NCI-H82 treated with DMSO at 0.1 percent for 48 hours (cell line): ENCODE measurements around the gene PYDC1.
"Not testable (repeated sequence)": the region's sequence is repeated elsewhere in the genome, so short reads cannot be mapped to it uniquely, and the experiment has no call there.

Source experiments
- DNase-seq: peaks from one replicate; lab custom pipeline; 2025; ENCODE audit not compliant: unreplicated experiment; lab: John Stamatoyannopoulos, UW

Gene PYDC1

DNA sequence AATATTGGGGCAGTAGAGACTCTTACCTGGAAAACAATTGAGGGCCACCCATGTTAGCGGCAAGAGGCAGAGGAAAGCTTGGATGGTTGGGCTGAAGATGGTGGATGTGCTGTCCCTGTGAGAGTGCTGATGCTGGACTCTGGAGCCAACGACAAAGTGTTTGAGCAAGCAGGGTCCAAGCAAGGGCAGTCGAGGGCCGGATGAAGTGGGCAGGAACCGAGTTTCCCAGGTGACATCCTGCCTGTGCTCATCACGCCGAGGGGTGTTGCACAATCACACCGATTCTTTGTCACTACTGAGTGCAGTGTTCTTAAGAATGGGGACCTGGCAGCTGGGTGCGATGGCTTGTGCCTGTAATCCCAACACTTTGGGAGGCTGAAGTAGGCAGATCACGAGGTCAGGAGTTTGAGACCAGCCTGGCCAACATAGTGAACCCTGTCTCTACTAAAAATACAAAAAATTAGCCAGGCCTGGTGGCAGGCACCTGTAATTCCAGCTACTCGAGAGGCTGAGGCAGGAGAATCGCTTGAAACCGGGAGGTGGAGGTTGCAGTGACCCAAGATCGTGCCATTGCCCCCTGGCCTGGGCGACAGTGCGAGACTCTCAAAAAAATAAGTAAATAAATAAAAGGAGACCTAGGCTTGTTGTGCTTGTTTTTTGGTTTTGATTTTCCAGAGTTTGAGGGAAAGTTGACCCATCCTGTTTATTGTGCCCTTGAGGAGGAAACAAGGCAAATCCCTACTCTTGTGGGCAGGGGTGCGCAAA lies 20.4 kb downstream of the PYDC1 start:
- DNase-seq, result no peak

DNA sequence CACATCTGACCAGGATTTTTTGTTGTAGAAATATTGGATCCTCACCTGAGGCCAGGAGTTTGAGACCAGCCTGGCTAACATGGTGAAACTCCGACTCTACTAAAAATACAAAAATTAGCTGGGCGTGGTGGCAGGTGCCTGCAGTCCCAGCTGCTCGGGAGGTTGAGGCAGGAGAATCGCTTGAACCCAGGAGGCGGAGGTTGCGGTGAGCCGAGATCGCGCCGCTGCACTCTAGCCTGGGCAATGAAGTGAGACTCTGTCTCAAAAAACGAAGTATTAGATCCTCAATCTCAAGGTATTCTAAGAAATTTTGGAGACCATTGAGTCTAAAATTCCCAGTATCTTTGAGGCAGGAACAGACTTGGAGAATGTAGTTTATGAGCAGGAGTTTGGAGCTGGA lies 21.1 kb downstream of the PYDC1 start:
- not testable (repeated sequence) for DNase-seq

DNA sequence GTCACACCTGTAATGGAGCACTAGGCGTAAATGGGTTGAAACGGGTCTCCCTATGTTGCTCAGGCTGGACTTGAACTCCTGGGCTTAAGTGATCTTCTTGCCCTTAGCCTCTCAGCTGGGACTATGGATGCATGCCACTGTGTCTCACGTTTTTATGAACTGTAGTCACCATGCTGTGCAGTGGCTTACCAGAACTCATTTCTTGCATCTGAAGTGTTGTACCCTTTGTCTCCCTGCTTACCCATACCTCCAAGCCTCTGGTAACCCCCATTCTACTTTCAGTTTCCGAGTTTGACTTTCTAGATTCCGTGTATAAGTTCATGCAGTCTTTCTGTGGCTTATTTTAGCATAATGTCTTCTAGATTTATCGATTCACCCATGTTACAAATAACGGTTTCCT lies 22.0 kb downstream of the PYDC1 start:
- no peak for DNase-seq

DNA sequence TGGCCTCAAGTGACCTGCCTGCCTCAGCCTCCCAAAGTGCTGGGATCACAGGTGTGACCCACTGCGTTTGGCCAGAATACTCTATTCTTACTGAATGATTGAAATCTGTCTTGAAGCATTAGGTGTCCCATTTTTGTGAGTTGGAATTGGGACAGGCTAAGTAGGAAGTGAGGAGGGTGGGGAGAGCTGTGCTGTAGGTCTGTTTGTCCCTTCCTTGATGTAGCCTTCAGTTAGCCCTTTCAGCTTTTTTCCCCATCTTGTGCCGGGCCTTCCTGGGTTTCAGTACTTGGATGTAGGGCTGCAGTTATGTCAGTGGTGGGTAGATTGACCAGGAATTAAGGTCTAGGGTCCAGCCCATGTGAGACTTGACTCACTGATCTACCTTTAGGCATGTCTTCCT lies 23.1 kb downstream of the PYDC1 start:
- DNase-seq, result no peak

DNA sequence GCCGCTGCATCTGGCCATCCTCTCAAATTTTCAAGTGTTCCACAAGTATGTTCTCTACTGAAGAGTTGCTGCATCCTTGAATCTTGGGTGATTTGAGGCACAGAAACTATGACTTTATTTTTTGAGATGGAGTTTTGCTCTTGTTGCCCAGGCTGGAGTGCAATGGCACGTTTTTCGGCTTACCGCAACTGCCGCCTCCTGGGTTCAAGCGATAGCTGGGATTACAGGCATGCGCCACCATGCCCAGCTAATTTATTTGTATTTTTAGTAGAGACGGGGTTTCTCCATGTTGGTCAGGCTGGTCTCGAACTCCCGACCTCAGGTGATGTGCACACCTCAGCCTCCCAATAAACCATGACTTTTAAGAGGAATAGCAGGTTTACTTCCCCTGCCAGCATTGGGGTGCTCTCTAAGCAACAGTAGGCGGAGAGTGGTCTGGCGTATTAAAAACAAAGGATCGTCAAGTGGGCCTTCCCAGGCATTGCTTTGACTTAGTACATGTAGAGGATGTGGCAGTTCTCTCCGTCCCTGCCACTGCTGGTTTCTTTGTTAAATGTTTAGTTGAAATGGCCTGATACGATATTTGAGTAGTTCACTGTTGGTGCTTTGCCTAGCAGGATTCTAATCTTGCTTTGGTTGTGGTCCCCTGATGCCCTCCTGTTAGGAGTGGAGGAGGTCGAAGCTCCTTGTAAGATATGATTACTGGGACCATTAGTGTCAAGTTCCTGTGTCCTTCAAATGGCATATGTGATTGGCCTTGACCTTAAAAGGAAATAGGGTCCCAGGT lies 23.9 kb downstream of the PYDC1 start:
- DNase-seq, result no peak

DNA sequence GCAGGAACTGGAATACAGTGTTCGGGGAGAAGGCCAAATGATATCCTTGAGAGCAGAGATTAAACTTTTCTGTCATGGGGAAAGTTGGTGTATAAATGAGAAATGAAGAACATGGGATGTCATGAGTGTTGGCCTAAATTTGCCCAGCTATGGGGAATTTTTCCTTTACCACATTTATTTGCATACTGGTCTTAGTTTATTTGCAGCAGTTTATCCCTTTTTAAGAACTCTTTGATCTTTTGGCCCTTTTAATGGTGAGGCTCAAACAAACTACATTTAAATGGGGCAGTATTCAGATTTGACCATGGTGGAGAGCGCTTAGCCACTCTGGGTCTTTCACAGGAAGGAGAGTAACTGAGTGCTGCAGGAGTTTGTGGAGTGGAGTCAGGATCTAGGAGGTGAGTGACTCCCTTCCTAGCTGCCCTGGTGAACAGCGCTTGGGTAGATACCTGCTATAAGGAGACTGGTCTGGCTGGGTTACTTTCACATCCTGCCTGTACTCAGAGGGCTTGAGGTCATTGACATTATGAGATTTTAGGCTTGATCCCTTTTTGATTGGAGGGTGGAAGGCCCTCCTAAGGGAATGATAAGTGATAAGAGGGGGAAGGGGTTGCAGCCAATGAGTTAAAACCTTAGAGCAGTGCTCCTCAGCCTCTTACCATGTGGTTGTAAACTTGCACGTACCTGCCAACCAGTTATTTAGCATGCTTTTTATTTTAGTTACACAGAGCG lies 25.1 kb downstream of the PYDC1 start:
- no peak for DNase-seq

DNA sequence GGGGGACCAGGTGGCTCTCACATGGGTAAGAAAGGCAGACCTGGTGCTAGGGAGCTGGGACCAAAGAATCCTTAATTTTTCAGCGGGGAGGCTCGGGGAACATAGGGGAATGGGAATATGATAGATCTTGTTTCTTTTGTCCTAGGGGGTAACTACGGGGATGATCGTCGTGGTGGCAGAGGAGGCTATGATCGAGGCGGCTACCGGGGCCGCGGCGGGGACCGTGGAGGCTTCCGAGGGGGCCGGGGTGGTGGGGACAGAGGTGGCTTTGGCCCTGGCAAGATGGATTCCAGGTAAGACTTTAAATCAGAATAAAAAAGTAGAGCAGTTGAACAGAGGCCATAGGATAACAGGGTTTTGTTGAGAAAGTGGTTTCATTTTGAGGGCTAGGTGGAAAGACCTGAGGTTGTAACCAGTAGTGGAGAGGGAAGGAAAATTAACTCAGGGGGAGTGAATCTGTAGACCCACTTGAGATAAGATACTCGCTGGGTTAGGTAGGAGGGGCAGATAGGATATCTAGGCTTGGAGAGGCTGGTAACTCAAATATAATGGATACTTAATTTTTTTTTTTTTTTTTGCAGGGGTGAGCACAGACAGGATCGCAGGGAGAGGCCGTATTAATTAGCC lies 26.0 kb downstream of the PYDC1 start:
- no peak for DNase-seq

DNA sequence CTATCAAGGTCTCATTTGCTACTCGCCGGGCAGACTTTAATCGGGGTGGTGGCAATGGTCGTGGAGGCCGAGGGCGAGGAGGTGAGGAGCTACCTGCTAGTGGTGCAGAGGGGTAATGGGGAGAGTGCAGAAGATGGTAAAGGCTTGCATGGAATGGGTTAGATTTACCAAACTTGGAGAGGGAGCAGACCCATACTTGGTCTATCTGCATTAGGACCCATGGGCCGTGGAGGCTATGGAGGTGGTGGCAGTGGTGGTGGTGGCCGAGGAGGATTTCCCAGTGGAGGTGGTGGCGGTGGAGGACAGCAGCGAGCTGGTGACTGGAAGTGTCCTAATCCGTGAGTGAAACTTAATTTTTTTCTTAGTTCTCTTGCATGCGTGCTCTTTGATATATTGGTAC lies 26.9 kb downstream of the PYDC1 start:
- no peak for DNase-seq

DNA sequence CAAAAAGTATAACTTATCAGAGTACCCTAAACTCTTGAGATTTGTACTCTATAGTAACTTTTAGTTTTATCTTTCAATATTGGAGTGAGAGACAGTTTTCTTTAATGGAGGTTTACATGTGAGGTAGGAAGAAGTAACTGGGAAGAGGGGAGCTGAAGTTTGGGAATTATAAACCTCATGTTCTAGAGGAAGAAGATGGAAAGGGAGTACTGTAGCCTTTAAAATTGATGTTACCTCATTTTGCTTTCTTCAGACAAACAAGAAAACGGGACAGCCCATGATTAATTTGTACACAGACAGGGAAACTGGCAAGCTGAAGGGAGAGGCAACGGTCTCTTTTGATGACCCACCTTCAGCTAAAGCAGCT lies 27.5 kb downstream of the PYDC1 start:
- no peak for DNase-seq

DNA sequence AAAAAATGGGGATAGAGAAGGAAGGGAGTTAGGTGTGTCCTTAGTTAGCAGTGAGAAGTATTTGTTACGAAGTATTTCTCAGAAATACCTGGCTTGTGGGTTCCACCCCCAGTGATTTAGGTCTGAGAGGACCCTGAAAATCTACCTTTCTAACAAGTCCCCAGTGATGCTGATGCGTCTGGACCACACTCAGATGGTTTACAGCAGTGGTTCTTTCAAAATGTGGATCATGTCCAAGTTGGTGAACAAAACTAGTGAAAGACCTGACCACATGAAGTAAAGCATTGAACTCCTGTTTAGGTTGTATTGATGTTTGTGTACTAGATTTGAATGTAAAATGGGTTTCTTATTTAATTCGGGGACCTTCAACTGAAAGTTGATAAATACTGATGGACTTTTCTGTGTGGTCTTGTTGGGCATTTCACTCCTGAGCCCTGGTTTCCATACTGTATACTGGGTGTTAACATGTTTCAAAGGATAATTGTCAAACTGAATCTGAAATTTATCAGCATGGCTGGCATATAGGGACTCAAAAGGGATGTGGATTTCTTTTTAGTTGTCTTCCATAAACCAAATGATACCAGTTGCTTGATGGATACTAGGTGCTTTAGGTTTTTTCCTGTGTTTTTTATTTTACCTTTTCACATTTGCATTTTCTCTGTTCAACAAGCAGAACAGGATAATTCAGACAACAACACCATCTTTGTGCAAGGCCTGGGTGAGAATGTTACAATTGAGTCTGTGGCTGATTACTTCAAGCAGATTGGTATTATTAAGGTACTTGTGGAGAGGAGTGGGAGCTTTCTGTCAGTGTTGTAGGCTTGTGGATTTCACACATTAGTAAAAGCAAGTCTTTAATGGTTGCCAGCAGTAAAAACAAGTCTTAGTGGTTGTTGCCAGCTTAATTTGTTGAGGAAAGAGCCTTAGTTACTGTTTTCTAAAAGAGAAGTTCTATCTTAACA lies 28.2 kb downstream of the PYDC1 start:
- no peak for DNase-seq

DNA sequence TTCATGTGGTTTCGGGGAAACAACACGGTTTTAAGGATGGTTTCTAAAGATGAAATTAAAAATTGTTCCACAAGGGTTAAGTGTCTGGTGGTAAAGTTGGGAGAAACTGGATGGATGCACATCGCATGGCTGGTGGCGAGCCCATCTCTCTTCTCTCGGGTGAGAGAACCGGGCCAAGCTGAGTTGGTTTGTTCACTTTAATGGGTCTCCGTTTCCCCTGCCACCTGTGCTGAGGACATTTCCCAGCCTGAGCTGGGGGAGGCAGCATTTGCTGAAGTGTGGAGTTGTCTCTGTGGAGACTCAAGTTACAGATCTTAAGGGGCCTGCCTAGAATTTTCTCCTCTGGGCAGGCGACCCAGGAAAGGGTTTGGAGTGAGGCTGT lies 29.1 kb downstream of the PYDC1 start:
- no peak for DNase-seq

DNA sequence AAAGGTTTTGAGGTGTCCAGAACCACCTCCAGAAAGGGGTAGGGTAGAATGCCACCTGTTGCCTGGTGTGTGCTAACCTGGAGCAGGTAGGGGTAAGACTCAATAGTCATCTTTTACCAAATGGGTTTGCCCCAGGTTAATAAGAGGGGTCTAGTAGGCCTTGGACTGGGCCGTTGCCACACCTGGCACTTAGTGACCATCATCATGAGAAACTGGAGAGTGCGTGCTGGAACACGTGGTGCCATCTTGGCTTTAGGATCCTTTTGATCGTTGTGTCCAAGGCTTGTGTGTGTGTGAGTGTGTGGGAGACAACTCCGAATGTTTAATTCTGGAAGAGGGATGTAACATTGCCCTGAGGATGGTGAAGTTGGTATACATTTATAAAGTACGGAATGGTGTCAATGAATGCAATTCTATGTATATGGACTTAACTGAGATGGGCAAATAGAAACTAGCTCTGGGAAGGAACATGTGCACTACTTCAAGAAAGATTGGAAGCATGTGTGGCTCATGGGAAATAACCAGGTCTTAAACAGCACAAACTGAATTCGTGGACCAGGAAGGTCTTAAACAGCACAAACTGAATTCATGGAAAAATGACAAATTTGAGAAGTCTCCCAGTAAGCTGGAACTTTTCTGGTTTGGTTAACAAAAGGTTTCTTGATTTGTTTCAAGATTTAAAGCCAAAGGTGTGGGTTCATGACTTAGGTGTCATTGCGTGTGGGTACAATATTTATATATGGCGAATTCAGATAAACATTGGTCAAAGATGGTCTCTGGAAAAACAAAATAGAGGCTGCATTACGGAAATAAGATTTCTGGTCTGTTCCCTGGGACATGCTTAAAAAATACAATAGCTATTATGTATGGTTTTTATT lies 29.8 kb downstream of the PYDC1 start:
- no peak for DNase-seq

DNA sequence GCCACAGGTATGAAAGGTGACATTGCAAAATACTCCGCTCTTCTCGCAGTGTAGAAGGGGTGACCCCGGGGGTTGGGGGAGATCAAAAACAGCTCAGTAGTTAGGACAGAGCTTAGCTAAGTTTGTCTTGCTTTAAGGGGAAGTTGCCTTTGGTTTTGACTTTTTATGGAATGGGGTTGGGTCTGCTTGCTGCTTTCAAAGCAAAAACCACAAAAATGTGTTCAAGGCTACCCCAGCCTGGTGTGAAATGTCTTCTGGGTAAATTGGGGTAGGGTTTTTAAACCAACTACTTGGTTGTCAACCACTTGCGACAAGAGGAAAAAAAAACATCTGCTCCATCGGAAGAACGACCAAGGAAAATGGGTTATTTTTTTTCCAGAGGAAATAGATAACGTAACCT lies 30.8 kb downstream of the PYDC1 start:
- DNase-seq, result no peak

DNA sequence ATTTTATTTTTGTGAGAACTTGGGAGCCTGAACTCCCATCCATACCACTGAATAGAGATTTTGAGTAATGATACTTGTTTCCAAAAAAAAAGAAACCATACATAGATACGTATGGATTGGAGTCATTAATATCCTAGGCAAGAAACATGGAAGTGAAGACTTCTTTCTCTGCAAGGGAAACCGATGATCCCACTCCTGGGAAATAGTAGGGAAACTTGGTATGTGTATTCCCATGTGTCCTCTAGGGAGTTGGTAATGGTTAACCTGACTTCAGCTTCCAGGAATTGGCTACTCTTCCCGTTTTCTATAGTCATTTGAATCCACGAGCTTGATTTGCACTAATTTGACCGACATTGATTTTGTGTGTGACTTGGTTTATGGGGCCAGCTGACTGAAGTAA lies 31.6 kb downstream of the PYDC1 start:
- no peak for DNase-seq

DNA sequence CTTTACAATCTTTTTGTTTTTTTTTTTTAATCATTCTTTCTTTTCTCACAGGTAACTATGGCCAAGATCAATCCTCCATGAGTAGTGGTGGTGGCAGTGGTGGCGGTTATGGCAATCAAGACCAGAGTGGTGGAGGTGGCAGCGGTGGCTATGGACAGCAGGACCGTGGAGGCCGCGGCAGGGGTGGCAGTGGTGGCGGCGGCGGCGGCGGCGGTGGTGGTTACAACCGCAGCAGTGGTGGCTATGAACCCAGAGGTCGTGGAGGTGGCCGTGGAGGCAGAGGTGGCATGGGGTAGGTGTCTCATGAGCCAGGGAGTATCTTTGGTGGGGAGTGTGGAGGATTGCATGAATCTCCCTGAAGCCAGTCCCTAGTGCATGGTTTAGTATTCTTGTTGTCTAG lies 32.0 kb downstream of the PYDC1 start:
- DNase-seq, result no peak

DNA sequence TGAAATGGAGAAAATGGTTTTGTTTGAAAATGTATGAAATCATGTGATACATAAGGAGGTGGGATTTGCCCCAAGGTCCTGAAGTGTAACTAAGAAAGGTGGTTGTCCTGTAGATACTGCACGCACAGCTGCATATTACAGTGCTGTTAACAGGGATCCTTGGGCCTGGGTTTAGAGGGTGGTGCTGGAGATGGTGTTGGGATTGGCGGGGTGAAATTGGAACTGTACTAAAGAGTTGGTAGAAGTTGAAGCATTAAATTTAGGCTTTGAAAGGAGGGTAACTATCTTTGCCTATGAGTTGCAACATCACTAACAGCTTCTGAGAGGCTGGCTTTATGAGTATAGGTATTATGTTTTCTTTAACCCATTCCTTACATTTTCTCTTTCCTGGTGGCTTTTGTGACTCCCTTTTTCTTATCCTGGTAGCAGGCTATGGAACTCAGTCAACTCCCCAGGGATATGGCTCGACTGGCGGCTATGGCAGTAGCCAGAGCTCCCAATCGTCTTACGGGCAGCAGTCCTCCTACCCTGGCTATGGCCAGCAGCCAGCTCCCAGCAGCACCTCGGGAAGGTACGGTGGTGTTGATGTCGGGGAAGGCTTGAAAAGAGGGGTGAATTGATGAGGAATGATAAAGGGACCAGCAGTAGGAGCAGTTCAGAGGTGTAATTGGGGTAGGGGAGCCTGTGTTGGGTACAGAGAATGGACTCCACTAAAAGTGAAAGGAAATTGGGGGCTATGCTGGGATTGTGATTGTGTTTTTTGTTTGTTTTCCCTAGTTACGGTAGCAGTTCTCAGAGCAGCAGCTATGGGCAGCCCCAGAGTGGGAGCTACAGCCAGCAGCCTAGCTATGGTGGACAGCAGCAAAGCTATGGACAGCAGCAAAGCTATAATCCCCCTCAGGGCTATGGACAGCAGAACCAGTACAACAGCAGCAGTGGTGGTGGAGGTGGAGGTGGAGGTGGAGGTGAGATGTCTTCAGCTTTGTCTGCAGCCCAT lies 33.2 kb downstream of the PYDC1 start:
- DNase-seq, result no peak

DNA sequence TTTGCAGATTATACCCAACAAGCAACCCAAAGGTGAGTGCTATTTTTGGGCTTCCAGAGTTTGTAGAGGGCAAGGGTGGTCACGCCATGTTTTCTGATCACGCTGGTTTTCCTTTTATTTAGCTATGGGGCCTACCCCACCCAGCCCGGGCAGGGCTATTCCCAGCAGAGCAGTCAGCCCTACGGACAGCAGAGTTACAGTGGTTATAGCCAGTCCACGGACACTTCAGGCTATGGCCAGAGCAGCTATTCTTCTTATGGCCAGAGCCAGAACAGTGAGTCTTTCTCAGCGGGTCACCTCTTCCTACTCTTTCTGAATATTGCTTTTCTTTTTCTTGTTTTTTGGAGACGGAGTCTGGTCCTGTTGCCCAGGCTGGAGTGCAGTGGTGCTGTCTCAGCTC lies 34.5 kb downstream of the PYDC1 start:
- DNase-seq, result no peak

DNA sequence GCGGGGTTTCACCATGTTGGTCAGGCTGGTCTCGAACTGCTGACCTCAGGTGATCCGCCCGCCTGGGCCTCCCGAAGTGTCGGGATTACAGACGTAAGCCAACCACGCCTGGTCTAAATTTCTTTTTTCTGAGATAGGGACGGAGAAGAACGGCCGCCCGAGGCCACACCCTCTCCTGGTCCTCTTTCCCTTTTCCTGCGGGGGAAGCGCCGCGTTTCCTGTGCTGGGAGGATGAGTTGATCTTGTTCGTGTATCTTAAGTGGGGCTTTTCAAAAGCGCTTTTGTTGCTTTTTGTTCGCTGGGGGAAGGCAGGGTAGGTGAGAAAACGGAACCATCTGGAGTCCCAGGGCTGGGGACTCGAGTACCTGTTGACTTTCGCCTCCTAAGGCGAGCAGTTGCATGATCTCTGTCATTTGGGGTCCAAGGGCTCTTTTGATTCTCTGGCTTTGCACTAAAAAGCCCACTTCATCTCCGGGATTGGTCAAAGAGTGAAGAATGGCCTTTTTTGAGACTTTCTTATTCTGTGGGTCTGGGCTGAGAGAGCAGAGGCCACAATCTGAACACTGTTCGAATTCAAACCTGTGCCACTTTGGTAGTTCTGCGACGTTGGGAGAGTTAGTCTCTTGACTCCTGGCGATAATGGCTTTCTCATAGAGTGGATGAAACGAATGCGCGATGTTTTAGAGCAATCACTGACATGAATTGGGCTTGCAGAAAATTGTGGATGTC lies 35.7 kb downstream of the PYDC1 start:
- no peak for DNase-seq
